Measurements from ENCODE around the gene ENTPD5.

Gene ENTPD5

GRCh38 chr14:74042296-74042695, 23.2 kb upstream of the ENTPD5 start:
- ChIA-PET CTCF (no interaction called here), POLR2A (no interaction called here)
- TF ChIP-seq ZBTB21 (tag by site-specific recombination; IDR thresholded peaks at IDR 0.05) (no peak), ZNF658 (tag by site-specific recombination; IDR thresholded peaks at IDR 0.05) (no peak), ZNF174 (tag by site-specific recombination; IDR thresholded peaks at IDR 0.05) (no peak), ZNF133 (tag by site-specific recombination; IDR thresholded peaks at IDR 0.05) (no peak), ZFHX2 (tag by site-specific recombination; conservative IDR thresholded peaks at IDR 0.05) (no peak), ZNF701 (tag by site-specific recombination; IDR thresholded peaks at IDR 0.05) (no peak), ZBTB26 (tag by site-specific recombination; optimal IDR thresholded peaks at IDR 0.05) (no peak), PBX3 (CRISPR knock-in tag; IDR thresholded peaks at IDR 0.05) (no peak), ZNF2 (tag by site-specific recombination; IDR thresholded peaks at IDR 0.05) (no peak), ZNF350 (tag by site-specific recombination; IDR thresholded peaks at IDR 0.05) (no peak), ZNF473 (tag by site-specific recombination; IDR thresholded peaks at IDR 0.05) (no peak), ZNF221 (tag by site-specific recombination; IDR thresholded peaks at IDR 0.05; ENCODE audit: borderline replicate concordance) (no peak), ATF2 (tag by site-specific recombination; IDR thresholded peaks at IDR 0.05; ENCODE audit: low read depth) (no peak), HOXD13 (CRISPR knock-in tag; IDR thresholded peaks at IDR 0.05; ENCODE audit: borderline replicate concordance) (no peak), ZNF266 (tag by site-specific recombination; IDR thresholded peaks at IDR 0.05; ENCODE audit: low read depth) (no peak), CTCF (tag by site-specific recombination; IDR thresholded peaks at IDR 0.05) (no peak), ZNF621 (tag by site-specific recombination; IDR thresholded peaks at IDR 0.05) (no peak), ZNF768 (tag by site-specific recombination; IDR thresholded peaks at IDR 0.05) (no peak)
- H3K4me3 ChIP-seq (ENCODE audit: low read depth, low read length) = no peak overlapping the region
- H3K27ac ChIP-seq (ENCODE audit: extremely low read depth, low read depth, low read length) = no peak overlapping the region
- no peaks in the 10 kb centered on the region for H3K36me3 ChIP-seq (ENCODE audit: control insufficient read depth in 2 of 2, insufficient read depth in 1 of 2, low read length in 2 of 2)
- H3K4me1 ChIP-seq (ENCODE audit: control insufficient read depth, insufficient read depth, low read length) = no peaks in the 10 kb centered on the region
- no peaks in the 10 kb centered on the region for H3K9me3 ChIP-seq (ENCODE audit: control insufficient read depth, insufficient read depth, low read depth, low read length)

- Histone ChIP-seq H3K4me1 (ENCODE audit: control insufficient read depth, insufficient read depth, low read length) (no peaks in the 10 kb centered on the region), H3K27ac (ENCODE audit: extremely low read depth, low read depth, low read length) (no peak overlapping the region), H3K36me3 (ENCODE audit: control insufficient read depth in 2 of 2, insufficient read depth in 1 of 2, low read length in 2 of 2) (no peaks in the 10 kb centered on the region), H3K4me3 (ENCODE audit: low read depth, low read length) (no peak overlapping the region), H3K9me3 (ENCODE audit: control insufficient read depth, insufficient read depth, low read depth, low read length) (no peaks in the 10 kb centered on the region)
- TF ChIP-seq ZNF19 (tag by site-specific recombination; IDR thresholded peaks at IDR 0.05; ENCODE audit: low read depth) (no peak), ZNF654 (tag by site-specific recombination; IDR thresholded peaks at IDR 0.05; ENCODE audit: low read depth) (peak; percentile 74), ZNF645 (tag by site-specific recombination; IDR thresholded peaks at IDR 0.05) (no peak)
- ChIA-PET CTCF (interaction anchor here (0.6 to 1.5 kb wide), 5 partner anchors 11 to 213 kb away, joined by 3 to 5 read pairs (median 4); no protein-coding TSS in a partner anchor), POLR2A (no interaction called here)
Measured at GRCh38 chr14:74038020-74038859, 19.2 kb upstream of the ENTPD5 start.
